Heart left ventricle (tissue), 16 donors: ENCODE measurements around the gene TATDN2. TPM values are rescaled to one million over a fixed set of nuclear protein-coding genes. Genes with fewer than 3 reads are reported as not detected.

ENCODE experiments used
- ATAC-seq, 4 donors: fragments of 200-7000 bp; cut with Tn5 transposase; one replicate each; pipeline ENCODE4 v1.9.1; 2020 to 2022; ENCODE audit warnings: moderate library complexity in 4 of 4, mild to moderate bottlenecking in 3 of 4, moderate number of reproducible peaks in 1 of 4
- DNase-seq, 5 donors: peaks; one replicate each; pipeline ENCODE4 v3.0.0-alpha.2; 2020
- H3K27ac ChIP-seq, 12 donors: fragments of 200-600 bp; sonication (generic) in 4 of 12; one replicate each; pipeline versions ENCODE4 v1.5.0 to v1.8.0; 2016 to 2022; ENCODE audit warnings: mild to moderate bottlenecking in 2 of 12
- H3K27me3 ChIP-seq, 9 donors: fragments of 200-600 bp; sonication (generic) in 2 of 9; one replicate each; pipeline versions ENCODE4 v1.5.1 to v1.8.0; 2016 to 2022; ENCODE audit warnings: mild to moderate bottlenecking in 3 of 9
- H3K36me3 ChIP-seq, 9 donors: fragments of 200-600 bp; sonication (generic) in 2 of 9; one replicate each; pipeline versions ENCODE4 v1.5.0 to v1.8.0; 2018 to 2022; ENCODE audit warnings: mild to moderate bottlenecking in 2 of 9
- H3K4me1 ChIP-seq, 12 donors: fragments of 200-600 bp; sonication (generic) in 4 of 12; one replicate each; pipeline versions ENCODE4 v1.5.0 to v1.8.0; 2016 to 2022; ENCODE audit warnings: mild to moderate bottlenecking in 3 of 12
- H3K4me3 ChIP-seq, 12 donors: fragments of 200-600 bp; sonication (generic) in 4 of 12; one replicate each; pipeline versions ENCODE4 v1.5.0 to v1.8.0; 2017 to 2022; ENCODE audit warnings: mild to moderate bottlenecking in 9 of 12, moderate library complexity in 4 of 12
- H3K9me3 ChIP-seq, 12 donors: fragments of 200-600 bp; sonication (generic) in 4 of 12; one replicate each; pipeline versions ENCODE4 v1.5.0 to v1.8.0; 2016 to 2022; ENCODE audit warnings: mild to moderate bottlenecking in 1 of 12
- POLR2A ChIP-seq, 2 donors: fragments of 450-650 bp; IDR thresholded peaks; one replicate each; pipeline ENCODE4 v1.6.1; 2017; ENCODE audit warnings: antibody characterized with exemption in 2 of 2, mild to moderate bottlenecking in 2 of 2, moderate library complexity in 2 of 2
- WGBS, 4 donors: extraction: QIAGEN DNeasy Blood & Tissue Kit in 2 of 4; methylation state at CpG; one replicate each; pipeline versions ENCODE4 v1.1.5 to v1.1.7; 2013 to 2018; 5-methylcytosine and 5-hydroxymethylcytosine counted together
- intact Hi-C, 10 donors: fragments of 100-400 bp; cut with DNase I; formaldehyde crosslinking; loops; one replicate each; pipeline versions ENCODE4 v1.11.1 to v1.14.2; 2022
- microRNA counts, 2 donors: library from miRNA; unstranded; fragments of <30 nt; microRNA quantifications; one replicate each; lab custom pipeline; 2016
- microRNA-seq, 4 donors: library from miRNA; unstranded; fragments of <30 nt; microRNA quantifications; one replicate each; pipeline versions ENCODE4 to v1.2.0, GENCODE V29; 2017 to 2020
- polyA plus RNA-seq, 2 donors: library from polyadenylated mRNA; stranded (reverse); fragments of 200-250 nt; gene quantifications; one replicate each; pipeline ENCODE4 v1.2.3, GENCODE V29; 2013
- total RNA-seq, 9 donors: library from RNA; depleted of rRNA in 2 of 9; stranded (reverse); fragments of >200 nt in 2 of 9; fragmentation: NEBNext Ultra II Directional in 3 of 9; extraction: Animal tissue kit (Norgen Biotek cat#: 25700) in 3 of 9; gene quantifications; one replicate each; pipeline versions ENCODE4 v1.1.0 to v1.2.4, GENCODE V29; 2016 to 2023
- TF ChIP-seq, protein P1 (sequence below), 12 donors: fragments of 200-600 bp; sonication (generic) in 4 of 12; IDR thresholded peaks; one replicate each; pipeline versions ENCODE4 v1.5.0 to v1.8.0; 2018 to 2022; ENCODE audit warnings: antibody characterized with exemption in 12 of 12, mild to moderate bottlenecking in 5 of 12
- donor health status: ischemic (EF 13 %, LVEDD 7.1; RV severe dilation, severe dysfunction).
- donor health status: healthy with polysubstance abuse.
- donor health status: DM: no; HTN: yes; CAD: no.
- donor health status: DM: no; HTN: no; CAD: no.
- donor health status: ischemic (EF 25% LVEDD 6.9; RV normal size, moderate dysfunction).
- donor health status: ischemic (EF 25% LVEDD 5.7; RV mildly dilated, moderate dysfunction).
- donor health status: healthy.
- donor health status: DM: yes; HTN: yes; CAD: no.
- donor health status: ischemic (EF 35%, LVEDD 5.7; RV mildly dilated, moderate dysfunction).
- donor health status: nonischemic (EF 11% LVEDD 7.7; RV severe dilation, severe dysfunction).
- donor health status: DM: yes; HTN: yes; CAD: no.
- donor health status: PGD.
- donor health status: ischemic (EF 29% LVEDD 5.4; RV normal size, mild dysfunction).
- donor health status: nonischemic (EF 23%, LVEDD 6.1; RV moderate dilation, normal function).

TATDN2 gene
- total and polyA plus RNA-seq, 11 donors, result 8.6 to 31.6 (median 16.8) TPM

DNA sequence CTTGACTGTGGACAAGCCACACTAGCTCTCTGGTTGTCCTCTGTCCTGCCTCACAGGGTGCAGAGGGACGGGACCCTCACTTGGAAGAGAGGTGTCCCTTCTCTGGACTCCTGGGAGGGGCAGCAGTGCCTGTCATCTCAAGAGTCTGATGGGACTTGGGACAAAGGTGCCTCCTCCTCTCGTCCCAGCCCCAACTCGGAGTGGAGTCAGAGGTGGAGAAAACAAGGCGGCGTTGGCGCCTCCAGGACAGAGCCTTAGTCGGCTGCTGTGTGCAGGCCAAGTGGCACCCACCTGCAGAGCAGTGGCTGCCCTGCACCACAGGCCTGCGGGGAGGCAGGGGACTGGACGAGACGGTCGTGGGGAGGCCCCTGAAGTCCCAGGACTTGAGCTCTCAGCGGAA, 82.1 kb downstream of the TATDN2 start:
- intact Hi-C loops, result no loop called here
- no peaks in the 10 kb centered on the region for H3K36me3 ChIP-seq
- peak in 1 of 5 donors; percentile 17 for DNase-seq
- 68 to 76% (median 71%) methylated on average over 10 to 12 of the region's 12 CpGs for WGBS, 4 donors
- peaks cover 0 to 28% (median 13%) of the 10 kb centered on the region in 9 donors for H3K27me3 ChIP-seq
- no peak overlapping the region for H3K27ac ChIP-seq
- no peak overlapping the region for H3K4me3 ChIP-seq
- ATAC-seq, result no peak
- no peaks in the 10 kb centered on the region for H3K9me3 ChIP-seq
- TF ChIP-seq POLR2A (IDR thresholded peaks at IDR 0.05), result no peak
- TF ChIP-seq, protein P1, sequence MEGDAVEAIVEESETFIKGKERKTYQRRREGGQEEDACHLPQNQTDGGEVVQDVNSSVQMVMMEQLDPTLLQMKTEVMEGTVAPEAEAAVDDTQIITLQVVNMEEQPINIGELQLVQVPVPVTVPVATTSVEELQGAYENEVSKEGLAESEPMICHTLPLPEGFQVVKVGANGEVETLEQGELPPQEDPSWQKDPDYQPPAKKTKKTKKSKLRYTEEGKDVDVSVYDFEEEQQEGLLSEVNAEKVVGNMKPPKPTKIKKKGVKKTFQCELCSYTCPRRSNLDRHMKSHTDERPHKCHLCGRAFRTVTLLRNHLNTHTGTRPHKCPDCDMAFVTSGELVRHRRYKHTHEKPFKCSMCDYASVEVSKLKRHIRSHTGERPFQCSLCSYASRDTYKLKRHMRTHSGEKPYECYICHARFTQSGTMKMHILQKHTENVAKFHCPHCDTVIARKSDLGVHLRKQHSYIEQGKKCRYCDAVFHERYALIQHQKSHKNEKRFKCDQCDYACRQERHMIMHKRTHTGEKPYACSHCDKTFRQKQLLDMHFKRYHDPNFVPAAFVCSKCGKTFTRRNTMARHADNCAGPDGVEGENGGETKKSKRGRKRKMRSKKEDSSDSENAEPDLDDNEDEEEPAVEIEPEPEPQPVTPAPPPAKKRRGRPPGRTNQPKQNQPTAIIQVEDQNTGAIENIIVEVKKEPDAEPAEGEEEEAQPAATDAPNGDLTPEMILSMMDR (IDR thresholded peaks at IDR 0.05), result no peak
- H3K4me1 ChIP-seq, result no peaks in the 10 kb centered on the region

MicroRNAs within 50 kb of the gene (microRNA counts, 767-probe panel; counts per million panel counts)
- 1,472 to 1,960 counts per million in 2 donors for microRNA hsa-miR-378b (lab: Ali Mortazavi, UCI)

Small RNA genes within 50 kb of the gene (microRNA-seq; reads per million reads assigned to microRNA genes)
- gene MIR378B, result 0.21 to 8.4 (median 6.4) reads per million in 4 donors

Other genes starting within 250 kb of the TATDN2 start
- 1 to 10 TPM in 4 of 9 donors, under 1 TPM in 5; 0.12 to 4.4 (median 0.97) TPM for gene FANCD2, start 222.0 kb upstream of the TATDN2 start, total RNA-seq
- gene FANCD2, start 222.0 kb upstream of the TATDN2 start, polyA plus RNA-seq, result under 1 TPM; 0.62 to 0.80 TPM
- gene FANCD2OS, start 140.2 kb upstream of the TATDN2 start, total RNA-seq, result not detected
- not detected for gene FANCD2OS, start 140.2 kb upstream of the TATDN2 start, polyA plus RNA-seq
- gene BRK1, start 132.8 kb upstream of the TATDN2 start, total RNA-seq, result 100 to 1,000 TPM in 3 of 9 donors, 10 to 100 TPM in 6; 69.8 to 109 (median 89.8) TPM
- 100 to 1,000 TPM in 1 of 2 donors, 10 to 100 TPM in 1; 85.5 to 159 TPM for gene BRK1, start 132.8 kb upstream of the TATDN2 start, polyA plus RNA-seq
- gene VHL, start 106.7 kb upstream of the TATDN2 start, total RNA-seq, result 10 to 100 TPM in 7 of 9 donors, 1 to 10 TPM in 2; 8.8 to 23.2 (median 12.1) TPM
- gene VHL, start 106.7 kb upstream of the TATDN2 start, polyA plus RNA-seq, result 10 to 100 TPM; 10.6 to 13.9 TPM
- gene IRAK2, start 83.5 kb upstream of the TATDN2 start, total RNA-seq, result 1 to 10 TPM in 7 of 9 donors, under 1 TPM in 2; 0.70 to 6.3 (median 1.5) TPM
- 1 to 10 TPM in 1 of 2 donors, under 1 TPM in 1; 0.46 to 1.4 TPM for gene IRAK2, start 83.5 kb upstream of the TATDN2 start, polyA plus RNA-seq
- 1 to 10 TPM in 1 of 9 donors, under 1 TPM in 2, not detected in 6; 0.42 to 2.1 (median 0.75) TPM for gene GHRL, start 44.5 kb downstream of the TATDN2 start, total RNA-seq
- gene GHRL, start 44.5 kb downstream of the TATDN2 start, polyA plus RNA-seq, result under 1 TPM; 0.18 to 0.61 TPM
- gene SEC13, start 72.7 kb downstream of the TATDN2 start, total RNA-seq, result 10 to 100 TPM; 49.7 to 73.6 (median 56.9) TPM
- gene SEC13, start 72.7 kb downstream of the TATDN2 start, polyA plus RNA-seq, result 100 to 1,000 TPM in 1 of 2 donors, 10 to 100 TPM in 1; 49.2 to 164 TPM